ENCODE measurements around the gene MYRF.

The MYRF gene

DNA sequence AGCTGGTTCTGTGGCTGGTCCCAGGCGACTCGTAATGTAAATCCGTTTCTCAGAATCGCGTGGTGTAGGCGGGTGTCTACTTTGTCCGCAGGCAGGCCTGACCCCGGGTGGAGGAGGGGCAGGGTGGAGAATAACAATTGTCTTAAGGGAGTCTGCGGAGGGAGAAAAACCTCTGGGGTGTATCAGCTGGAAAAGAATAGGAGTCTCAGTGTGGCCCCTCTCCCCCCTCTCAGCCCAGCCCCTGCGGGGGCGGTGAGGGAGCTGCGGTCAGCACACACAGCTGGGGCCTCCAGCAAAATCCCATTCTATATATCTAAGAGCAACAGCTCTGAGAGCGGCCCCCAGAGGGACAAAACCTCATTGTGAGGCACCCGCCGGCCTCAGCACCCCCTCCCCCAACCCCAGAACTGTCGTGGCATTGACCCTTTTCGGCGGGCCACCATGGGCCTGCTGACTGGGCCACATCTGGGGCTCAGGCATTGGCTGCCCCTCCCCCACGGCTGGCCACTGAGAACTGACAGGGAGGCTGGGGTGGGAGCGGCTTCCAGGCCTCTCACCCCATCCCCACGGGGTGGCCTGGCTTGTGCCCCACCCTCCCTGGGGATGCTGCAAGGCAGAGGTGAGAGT, 2.7 kb upstream of the MYRF start:
- Histone ChIP-seq H3K36me3 (no peaks in the 10 kb centered on the region), H3K27me3 (no peaks in the 10 kb centered on the region), H3K4me3 (ENCODE audit: low read depth, low read length) (no peak overlapping the region), H3K9me3 (no peaks in the 10 kb centered on the region), H3K4me1 (no peaks in the 10 kb centered on the region; the same call in 1 of the 2 replicates)
- TF ChIP-seq, protein P1, sequence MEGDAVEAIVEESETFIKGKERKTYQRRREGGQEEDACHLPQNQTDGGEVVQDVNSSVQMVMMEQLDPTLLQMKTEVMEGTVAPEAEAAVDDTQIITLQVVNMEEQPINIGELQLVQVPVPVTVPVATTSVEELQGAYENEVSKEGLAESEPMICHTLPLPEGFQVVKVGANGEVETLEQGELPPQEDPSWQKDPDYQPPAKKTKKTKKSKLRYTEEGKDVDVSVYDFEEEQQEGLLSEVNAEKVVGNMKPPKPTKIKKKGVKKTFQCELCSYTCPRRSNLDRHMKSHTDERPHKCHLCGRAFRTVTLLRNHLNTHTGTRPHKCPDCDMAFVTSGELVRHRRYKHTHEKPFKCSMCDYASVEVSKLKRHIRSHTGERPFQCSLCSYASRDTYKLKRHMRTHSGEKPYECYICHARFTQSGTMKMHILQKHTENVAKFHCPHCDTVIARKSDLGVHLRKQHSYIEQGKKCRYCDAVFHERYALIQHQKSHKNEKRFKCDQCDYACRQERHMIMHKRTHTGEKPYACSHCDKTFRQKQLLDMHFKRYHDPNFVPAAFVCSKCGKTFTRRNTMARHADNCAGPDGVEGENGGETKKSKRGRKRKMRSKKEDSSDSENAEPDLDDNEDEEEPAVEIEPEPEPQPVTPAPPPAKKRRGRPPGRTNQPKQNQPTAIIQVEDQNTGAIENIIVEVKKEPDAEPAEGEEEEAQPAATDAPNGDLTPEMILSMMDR (IDR thresholded peaks at IDR 0.05; ENCODE audit: low read depth, low read length) = no peak
- DNase-seq = no peak

GRCh38 chr11:61750631-61751273, 1.7 kb upstream of the MYRF start:
- no peaks in the 10 kb centered on the region for H3K9me3 ChIP-seq
- H3K4me1 ChIP-seq = no peaks in the 10 kb centered on the region; the same call in 1 of the 2 replicates
- no peaks in the 10 kb centered on the region for H3K27me3 ChIP-seq
- no peak for DNase-seq
- H3K4me3 ChIP-seq (ENCODE audit: low read depth, low read length) = no peak overlapping the region
- H3K36me3 ChIP-seq = no peaks in the 10 kb centered on the region
- TF ChIP-seq, protein P1 (IDR thresholded peaks at IDR 0.05; ENCODE audit: low read depth, low read length) = no peak

DNA sequence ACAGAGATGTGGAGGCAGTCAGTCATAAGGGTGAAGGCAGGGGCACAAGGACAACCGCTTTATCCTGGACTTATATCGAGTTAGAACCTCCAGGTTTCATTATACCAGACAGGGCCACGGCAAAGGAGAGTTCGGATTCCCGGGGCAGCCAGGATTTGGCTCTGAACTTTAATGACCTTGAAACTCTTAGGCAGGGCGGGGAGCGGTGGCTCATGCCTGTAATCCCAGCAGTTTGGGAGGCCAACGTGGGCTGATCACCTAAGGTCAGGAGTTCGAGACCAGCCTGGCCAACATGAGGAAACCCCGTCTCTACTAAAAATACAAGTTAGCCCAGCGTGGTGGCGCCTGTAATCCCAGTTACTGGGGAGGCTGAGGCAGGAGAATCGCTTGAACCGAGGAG, 1.1 kb upstream of the MYRF start:
- DNase-seq = no peak
- Histone ChIP-seq H3K27me3 (no peaks in the 10 kb centered on the region), H3K36me3 (no peaks in the 10 kb centered on the region), H3K9me3 (no peaks in the 10 kb centered on the region), H3K4me3 (ENCODE audit: low read depth, low read length) (no peak overlapping the region), H3K4me1 (no peaks in the 10 kb centered on the region; the same call in 1 of the 2 replicates)
- TF ChIP-seq, protein P1 (IDR thresholded peaks at IDR 0.05; ENCODE audit: low read depth, low read length) = no peak

- H3K4me1 ChIP-seq = no peaks in the 10 kb centered on the region
- no peak for DNase-seq
- no peaks in the 10 kb centered on the region for H3K27me3 ChIP-seq
- H3K36me3 ChIP-seq = no peaks in the 10 kb centered on the region
- H3K9me3 ChIP-seq = no peaks in the 10 kb centered on the region
- TF ChIP-seq, protein P1 (IDR thresholded peaks at IDR 0.05; ENCODE audit: low read depth, low read length) = no peak
- peak overlapping the region; percentile 35 for H3K4me3 ChIP-seq (ENCODE audit: low read depth, low read length)
Measured at GRCh38 chr11:61752925-61753521, 587 bp downstream of the MYRF start.

- Histone ChIP-seq H3K9me3 (no peaks in the 10 kb centered on the region), H3K4me1 (no peaks in the 10 kb centered on the region), H3K4me3 (ENCODE audit: low read depth, low read length) (no peak overlapping the region), H3K36me3 (no peaks in the 10 kb centered on the region), H3K27me3 (no peaks in the 10 kb centered on the region)
- TF ChIP-seq, protein P1 (IDR thresholded peaks at IDR 0.05; ENCODE audit: low read depth, low read length) = no peak
- no peak for DNase-seq
Measured at GRCh38 chr11:61753672-61754071, 1.2 kb downstream of the MYRF start.
